ENCODE data around the gene C1QTNF2.

C1QTNF2 gene

GRCh38 chr5:160312134-160312959 lies 58.1 kb downstream of the C1QTNF2 start, which contains the start of gene CCNJL:
Gene CCNJL (minus strand): TSS chr5:160312564. CDS start chr5:160311923, 641 bp downstream.
- TF ChIP-seq CTCF (IDR thresholded peaks at IDR 0.05), result no peak
- Histone ChIP-seq H3K4me2 (ENCODE audit: low read length) (peak within 1 kb of the TSS; percentile 71), H3K27me3 (ENCODE audit: control insufficient read depth, insufficient read depth, low read length) (no peaks in the 10 kb centered on the region), H3K4me3 (ENCODE audit: low read depth, low read length) (peak within 1 kb of the TSS; percentile 39), H3K79me2 (no peaks in the 10 kb centered on the region), H3K27ac (no peak within 1 kb of the TSS), H3K9me3 (ENCODE audit: control insufficient read depth, low read length) (no peaks in the 10 kb centered on the region), H2AFZ (peak within 1 kb of the TSS; percentile 68), H3K36me3 (ENCODE audit: control insufficient read depth, insufficient read depth, low read length) (no peaks in the 10 kb centered on the region), H3K4me1 (no peaks in the 10 kb centered on the region), H3K9ac (no peak within 1 kb of the TSS)

- Histone ChIP-seq H3K9ac (no peak overlapping the region), H3K27me3 (ENCODE audit: control insufficient read depth, insufficient read depth, low read length) (no peaks in the 10 kb centered on the region), H3K27ac (no peak overlapping the region), H3K4me3 (ENCODE audit: low read depth, low read length) (peak overlapping the region; percentile 37), H3K4me2 (ENCODE audit: low read length) (peak overlapping the region; percentile 71), H3K4me1 (no peaks in the 10 kb centered on the region), H3K36me3 (ENCODE audit: control insufficient read depth, insufficient read depth, low read length) (no peaks in the 10 kb centered on the region), H3K9me3 (ENCODE audit: control insufficient read depth, low read length) (no peaks in the 10 kb centered on the region), H2AFZ (peak overlapping the region; percentile 68), H3K79me2 (no peaks in the 10 kb centered on the region)
- no peak for TF ChIP-seq CTCF (IDR thresholded peaks at IDR 0.05)
Measured at GRCh38 chr5:160311491-160312133, 58.8 kb downstream of the C1QTNF2 start.

GRCh38 chr5:160310552-160311295 lies 59.7 kb downstream of the C1QTNF2 start:
- Histone ChIP-seq H3K9ac (no peak overlapping the region), H3K4me1 (no peaks in the 10 kb centered on the region), H3K27me3 (ENCODE audit: control insufficient read depth, insufficient read depth, low read length) (no peaks in the 10 kb centered on the region), H3K4me3 (ENCODE audit: low read depth, low read length) (no peak overlapping the region), H3K9me3 (ENCODE audit: control insufficient read depth, low read length) (no peaks in the 10 kb centered on the region), H3K4me2 (ENCODE audit: low read length) (no peak overlapping the region), H3K36me3 (ENCODE audit: control insufficient read depth, insufficient read depth, low read length) (no peaks in the 10 kb centered on the region), H3K27ac (no peak overlapping the region), H2AFZ (no peak overlapping the region), H3K79me2 (no peaks in the 10 kb centered on the region)
- TF ChIP-seq CTCF (IDR thresholded peaks at IDR 0.05), result no peak

- no peaks in the 10 kb centered on the region for H3K9me3 ChIP-seq (ENCODE audit: control insufficient read depth, low read length)
- no peak overlapping the region for H3K4me3 ChIP-seq (ENCODE audit: low read depth, low read length)
- no peak overlapping the region for H3K4me2 ChIP-seq (ENCODE audit: low read length)
- no peaks in the 10 kb centered on the region for H3K27me3 ChIP-seq (ENCODE audit: control insufficient read depth, insufficient read depth, low read length)
- H2AFZ ChIP-seq, result no peak overlapping the region
- H3K27ac ChIP-seq, result no peak overlapping the region
- no peaks in the 10 kb centered on the region for H3K79me2 ChIP-seq
- no peak overlapping the region for H3K9ac ChIP-seq
- H3K4me1 ChIP-seq, result no peaks in the 10 kb centered on the region
- H3K36me3 ChIP-seq (ENCODE audit: control insufficient read depth, insufficient read depth, low read length), result no peaks in the 10 kb centered on the region
- TF ChIP-seq CTCF (IDR thresholded peaks at IDR 0.05), result no peak
Measured at GRCh38 chr5:160310140-160310539, 60.3 kb downstream of the C1QTNF2 start.

Data from parathyroid adenoma (tissue), 2 donors.